ENCODE measurements around the gene PARP16.

PARP16 gene

GRCh38 chr15:65303687-65304380 is 17.2 kb upstream of the PARP16 start:
- DNase-seq (ENCODE audit: extremely low read depth, low read depth), result no peak
- TF ChIP-seq CTCF (IDR thresholded peaks at IDR 0.05; ENCODE audit: low read depth, low read length), result no peak

- DNase-seq (ENCODE audit: extremely low read depth, low read depth), result no peak
Observed at GRCh38 chr15:65302061-65302460, 15.4 kb upstream of the PARP16 start.

GRCh38 chr15:65300924-65301441 is 14.3 kb upstream of the PARP16 start:
- no peak for TF ChIP-seq CTCF (IDR thresholded peaks at IDR 0.05; ENCODE audit: low read depth, low read length)
- DNase-seq (ENCODE audit: extremely low read depth, low read depth), result no peak

More at GRCh38 chr15:65302061-65302460, 15.4 kb upstream of the PARP16 start:
- no peak for TF ChIP-seq CTCF (IDR thresholded peaks at IDR 0.05; ENCODE audit: low read depth, low read length)

GRCh38 chr15:65298731-65299130 is 12.0 kb upstream of the PARP16 start:
- TF ChIP-seq CTCF (IDR thresholded peaks at IDR 0.05; ENCODE audit: low read depth, low read length), result no peak
- DNase-seq (ENCODE audit: extremely low read depth, low read depth), result no peak

GRCh38 chr15:65292938-65293518 is 6.3 kb upstream of the PARP16 start:
- TF ChIP-seq CTCF (IDR thresholded peaks at IDR 0.05; ENCODE audit: low read depth, low read length), result no peak
- no peak for DNase-seq (ENCODE audit: extremely low read depth, low read depth)

- no peak for TF ChIP-seq CTCF (IDR thresholded peaks at IDR 0.05; ENCODE audit: low read depth, low read length)
- no peak for DNase-seq (ENCODE audit: extremely low read depth, low read depth)
Observed at GRCh38 chr15:65290228-65290627, 3.5 kb upstream of the PARP16 start.

- no peak for TF ChIP-seq CTCF (IDR thresholded peaks at IDR 0.05; ENCODE audit: low read depth, low read length)
- no peak for DNase-seq (ENCODE audit: extremely low read depth, low read depth)
Observed at GRCh38 chr15:65289261-65289854, 2.7 kb upstream of the PARP16 start.
